ENCODE results near the gene CLK4.
"Not testable (repeated sequence)": the region's sequence is repeated elsewhere in the genome, so short reads cannot be mapped to it uniquely, and the experiment has no call there.

Gene CLK4

DNA sequence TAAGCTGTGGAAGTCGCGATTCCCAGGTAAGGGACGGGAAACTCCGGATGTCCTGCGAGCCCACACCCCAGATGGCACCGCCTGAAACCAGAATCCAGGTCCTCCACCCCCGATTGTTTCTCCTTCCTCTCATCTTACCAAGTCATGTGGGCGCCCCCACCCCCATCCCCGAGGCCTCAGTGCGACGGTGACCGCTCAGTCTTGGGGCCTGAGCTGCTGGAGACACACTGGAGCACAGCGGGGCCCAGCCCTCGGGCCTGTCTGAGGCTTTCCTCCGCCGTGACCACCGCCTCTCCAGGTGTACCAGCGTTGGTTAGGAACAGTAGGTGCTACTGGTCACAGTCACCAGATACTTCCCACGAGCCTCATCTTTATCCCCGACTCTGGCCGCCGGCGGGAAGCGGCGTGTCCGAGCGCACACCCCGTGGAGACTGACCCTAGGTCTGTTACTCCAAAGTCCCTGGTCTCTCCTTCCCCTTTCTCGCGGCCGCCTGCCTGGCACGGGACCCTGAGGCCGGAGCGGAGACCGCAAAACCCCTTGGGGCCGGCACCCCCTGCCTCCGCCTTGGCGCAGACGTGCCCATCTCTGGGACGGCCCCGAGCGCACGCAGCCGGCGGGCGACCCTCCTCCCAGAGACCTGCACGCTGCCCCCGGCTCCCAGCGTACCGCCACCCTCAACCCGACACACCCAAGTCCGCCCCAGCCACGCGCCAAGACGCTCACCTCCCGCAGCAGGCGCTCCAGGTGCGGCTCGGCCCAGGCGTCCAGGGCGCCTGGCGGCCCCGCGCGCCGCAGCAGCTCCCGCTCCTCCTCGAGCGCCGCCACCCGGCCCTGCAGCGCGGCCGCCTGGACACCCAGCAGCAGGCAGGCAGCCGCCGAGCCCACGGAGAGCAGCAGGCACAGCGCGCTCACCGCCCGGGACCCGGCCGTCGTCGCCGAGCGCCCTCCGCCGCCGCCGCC, 37.4 kb downstream of the CLK4 start:
- no peaks in the 10 kb centered on the region for H3K9me3 ChIP-seq
- DNase-seq (ENCODE audit: low spot score in 2 of 2) = peak in 1 of 2 experiments; percentile 51
- in situ Hi-C loops (cut with MboI; ENCODE audit: low sequenced_read_pairs) = loop anchor here (5.0 kb wide), 1 partner anchor 307 kb away; no protein-coding TSS in a partner anchor

DNA sequence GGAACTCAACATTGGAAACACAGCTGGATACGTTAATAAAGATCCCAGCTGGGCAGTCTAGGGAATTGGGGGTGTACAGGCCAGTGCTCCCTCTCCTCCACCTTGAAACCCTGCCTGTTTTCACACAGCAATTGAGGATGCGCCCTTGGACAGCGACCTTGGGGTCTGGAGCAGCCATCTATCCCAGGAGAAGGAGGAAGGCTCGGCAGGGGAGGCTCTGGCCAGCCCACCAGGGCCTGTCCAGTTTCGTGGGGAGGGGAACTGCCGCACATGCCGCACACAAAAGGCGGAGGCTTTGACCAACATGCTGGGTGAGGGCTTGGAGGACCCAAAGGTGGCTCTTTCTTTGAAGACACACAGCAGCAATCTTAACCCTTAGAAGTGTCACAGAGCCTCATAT, 38.1 kb downstream of the CLK4 start:
- no peaks in the 10 kb centered on the region for H3K4me1 ChIP-seq
- no peaks in the 10 kb centered on the region for H3K9me3 ChIP-seq
- in situ Hi-C loops (cut with MboI; ENCODE audit: low sequenced_read_pairs) = no loop called here
- H3K27me3 ChIP-seq (ENCODE audit: low read depth) = 0 out of 2 replicates have a peak, but pooled peaks cover 2% of the 10 kb centered on the region
- DNase-seq (ENCODE audit: low spot score in 2 of 2) = no peak
- H3K36me3 ChIP-seq (replicated peaks) = no peaks in the 10 kb centered on the region
- H3K4me3 ChIP-seq = no peak overlapping the region

More for the DNA sequence above, 37.4 kb downstream of the CLK4 start:
- Histone ChIP-seq H3K36me3 (replicated peaks) (no peaks in the 10 kb centered on the region), H3K4me1 (no peaks in the 10 kb centered on the region), H3K4me3 (peak overlapping the region; percentile 14), H3K27me3 (ENCODE audit: low read depth) (0 out of 2 replicates have a peak, but pooled peaks cover 2% of the 10 kb centered on the region)

DNA sequence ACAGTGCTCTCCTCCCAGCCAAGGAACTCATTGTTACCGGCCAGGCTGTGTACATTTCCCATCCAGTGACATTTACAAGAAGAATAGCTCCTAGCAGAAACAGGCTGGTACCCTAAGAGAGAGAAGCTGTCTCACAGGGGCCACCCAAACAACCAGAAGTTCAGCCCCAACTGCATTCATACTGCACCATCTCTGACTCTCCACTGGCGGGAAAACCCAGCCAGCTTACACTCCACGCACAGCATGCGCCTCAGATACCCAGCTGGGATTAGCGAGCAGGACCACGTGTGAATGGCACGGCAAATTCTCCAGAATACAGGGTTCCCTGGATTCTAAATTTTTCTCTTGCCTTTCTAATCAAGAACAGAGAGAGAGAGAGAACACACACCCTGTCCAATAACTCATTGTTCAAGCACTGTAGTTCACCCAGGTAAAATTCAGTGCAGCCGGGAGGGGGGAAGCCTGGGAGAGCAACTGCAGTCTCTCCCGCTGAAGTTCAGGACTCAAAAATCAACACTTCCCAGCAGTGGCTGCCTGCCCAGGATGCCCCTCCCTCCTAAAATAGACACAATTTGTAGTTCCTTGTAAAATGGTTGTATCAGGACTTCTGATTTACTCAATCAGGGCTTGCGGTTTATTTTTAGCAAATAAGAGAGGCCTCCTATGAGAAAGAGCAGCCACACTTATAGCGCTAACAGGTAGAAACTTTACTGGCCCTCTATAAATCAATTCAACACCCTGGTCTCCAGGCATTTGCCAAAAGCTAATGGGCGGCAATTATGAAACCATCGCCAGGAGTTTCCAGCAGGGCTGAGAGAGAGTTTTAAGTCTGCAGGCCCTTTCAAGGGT, 38.9 kb downstream of the CLK4 start:
- H3K9me3 ChIP-seq = no peaks in the 10 kb centered on the region
- H3K36me3 ChIP-seq (replicated peaks) = no peaks in the 10 kb centered on the region
- in situ Hi-C loops (cut with MboI; ENCODE audit: low sequenced_read_pairs) = no loop called here
- DNase-seq (ENCODE audit: low spot score in 2 of 2) = no peak
- H3K27me3 ChIP-seq (ENCODE audit: low read depth) = 0 out of 2 replicates have a peak, but pooled peaks cover 2% of the 10 kb centered on the region
- H3K4me1 ChIP-seq = no peaks in the 10 kb centered on the region
- no peak overlapping the region for H3K4me3 ChIP-seq

DNA sequence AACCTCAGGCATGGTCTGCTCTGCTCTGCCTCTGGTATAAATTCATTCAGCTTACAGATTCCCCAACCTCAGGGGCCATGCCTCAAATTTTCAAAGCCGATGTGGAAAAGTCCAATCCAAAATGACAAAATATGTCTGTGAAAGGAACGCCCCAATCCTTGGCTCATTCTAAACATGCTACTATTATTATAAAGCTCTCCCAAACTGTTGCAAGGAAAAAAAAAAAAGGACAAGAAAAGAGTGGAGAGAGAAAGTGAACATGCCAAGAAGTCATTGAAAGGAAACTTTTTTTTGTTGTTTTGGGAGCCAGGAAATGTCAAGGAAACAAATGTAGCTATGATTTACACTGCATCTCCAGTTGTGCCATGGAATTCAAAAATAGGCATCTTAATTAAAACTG, 40.5 kb downstream of the CLK4 start:
- DNase-seq (ENCODE audit: low spot score in 2 of 2) = no peak
- Histone ChIP-seq H3K4me1 (no peaks in the 10 kb centered on the region), H3K36me3 (replicated peaks) (no peaks in the 10 kb centered on the region), H3K4me3 (no peak overlapping the region), H3K9me3 (no peaks in the 10 kb centered on the region), H3K27me3 (ENCODE audit: low read depth) (0 out of 2 replicates have a peak, but pooled peaks cover 2% of the 10 kb centered on the region)
- in situ Hi-C loops (cut with MboI; ENCODE audit: low sequenced_read_pairs) = no loop called here

DNA sequence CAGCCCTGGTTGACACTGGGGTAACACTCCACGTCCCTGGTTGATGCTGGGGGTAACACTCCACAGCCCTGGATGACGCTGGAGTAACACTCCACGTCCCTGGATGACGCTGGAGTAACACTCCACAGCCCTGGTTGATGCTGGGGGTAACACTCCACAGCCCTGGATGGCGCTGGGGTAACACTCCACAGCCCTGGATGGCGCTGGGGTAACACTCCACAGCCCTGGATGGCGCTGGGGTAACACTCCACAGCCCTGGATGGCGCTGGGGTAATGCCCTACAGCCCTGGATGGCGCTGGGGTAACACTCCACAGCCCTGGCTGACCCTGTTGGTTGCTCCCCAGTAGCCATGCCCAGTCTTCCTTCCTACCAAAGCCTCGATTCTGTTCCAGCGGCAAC, 41.4 kb downstream of the CLK4 start:
- H3K27me3 ChIP-seq (ENCODE audit: low read depth); H3K9me3 ChIP-seq; H3K4me1 ChIP-seq; H3K4me3 ChIP-seq; H3K36me3 ChIP-seq (replicated peaks); in situ Hi-C loops (cut with MboI; ENCODE audit: low sequenced_read_pairs): not testable (repeated sequence)
- peak in 1 of 2 experiments; percentile 48 for DNase-seq (ENCODE audit: low spot score in 2 of 2)

DNA sequence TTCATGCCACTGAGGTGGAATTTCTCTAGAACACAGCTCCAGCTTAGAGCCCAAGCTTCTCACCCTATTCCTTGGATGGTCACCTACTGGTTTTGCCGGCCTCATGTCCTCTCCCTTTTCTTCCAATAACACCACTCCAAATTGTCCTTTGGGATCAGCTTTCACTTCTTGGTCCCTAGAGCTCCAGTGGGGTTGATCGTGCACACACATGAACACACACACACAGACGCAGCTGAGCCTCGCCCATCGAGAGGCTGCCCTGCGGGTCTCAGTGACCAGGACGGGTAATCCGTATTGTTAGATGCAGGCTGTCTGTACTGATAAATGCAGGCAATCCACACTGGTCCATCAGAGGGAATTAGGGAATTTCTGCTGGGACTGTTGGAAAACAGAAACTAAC, 43.6 kb downstream of the CLK4 start:
- DNase-seq (ENCODE audit: low spot score in 2 of 2) = no peak
- in situ Hi-C loops (cut with MboI; ENCODE audit: low sequenced_read_pairs) = no loop called here
- H3K4me1 ChIP-seq = no peaks in the 10 kb centered on the region
- H3K4me3 ChIP-seq = no peak overlapping the region
- no peaks in the 10 kb centered on the region for H3K36me3 ChIP-seq (replicated peaks)
- no peaks in the 10 kb centered on the region for H3K9me3 ChIP-seq
- no peaks in the 10 kb centered on the region for H3K27me3 ChIP-seq (ENCODE audit: low read depth)

DNA sequence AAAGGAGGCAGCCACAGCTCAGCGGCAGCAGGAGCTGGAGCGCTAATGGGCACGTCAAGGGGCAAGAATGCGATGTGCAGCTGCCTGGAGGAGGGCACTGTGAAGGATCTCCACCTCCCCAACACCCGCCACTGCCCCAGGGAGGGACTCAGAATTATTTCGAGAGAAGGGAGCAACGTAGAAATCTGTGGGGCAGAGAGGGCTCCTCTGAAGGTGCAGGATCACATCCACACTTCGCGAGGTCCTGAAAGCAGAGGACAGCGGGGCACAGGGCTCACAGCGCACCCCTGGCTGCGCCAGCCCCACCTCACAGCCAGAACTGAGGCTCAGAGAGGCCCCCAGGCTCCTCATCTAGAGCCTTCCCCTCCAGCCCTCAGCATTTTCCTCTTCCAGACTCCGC, 44.6 kb downstream of the CLK4 start:
- in situ Hi-C loops (cut with MboI; ENCODE audit: low sequenced_read_pairs) = no loop called here
- H3K9me3 ChIP-seq = no peaks in the 10 kb centered on the region

DNA sequence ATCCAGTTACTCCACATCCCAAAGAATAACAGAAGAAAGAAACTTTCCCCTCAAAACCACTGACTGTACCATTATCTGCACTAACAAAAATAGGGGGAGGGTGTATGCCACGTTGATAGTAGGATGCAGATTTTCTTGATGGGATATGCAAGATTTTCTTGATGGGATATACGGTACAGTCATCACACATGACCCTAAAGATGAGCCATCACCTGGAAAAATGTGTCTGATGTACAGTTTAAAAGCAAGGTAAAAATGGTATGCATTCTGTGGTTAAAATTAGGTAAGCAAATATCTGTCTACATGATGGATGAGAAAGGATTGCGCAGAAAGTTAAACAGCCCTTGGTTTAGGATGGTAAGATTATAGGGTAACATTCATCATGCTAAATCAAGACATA, 45.2 kb downstream of the CLK4 start:
- no peak for DNase-seq (ENCODE audit: low spot score in 2 of 2)
- in situ Hi-C loops (cut with MboI; ENCODE audit: low sequenced_read_pairs) = no loop called here
- H3K36me3 ChIP-seq (replicated peaks) = no peaks in the 10 kb centered on the region
- H3K9me3 ChIP-seq = no peaks in the 10 kb centered on the region
- H3K4me1 ChIP-seq = no peaks in the 10 kb centered on the region
- no peak overlapping the region for H3K4me3 ChIP-seq
- no peaks in the 10 kb centered on the region for H3K27me3 ChIP-seq (ENCODE audit: low read depth)

More for the DNA sequence above, 44.6 kb downstream of the CLK4 start:
- H3K4me3 ChIP-seq = no peak overlapping the region
- H3K4me1 ChIP-seq = no peaks in the 10 kb centered on the region
- H3K36me3 ChIP-seq (replicated peaks) = no peaks in the 10 kb centered on the region
- no peak for DNase-seq (ENCODE audit: low spot score in 2 of 2)
- no peaks in the 10 kb centered on the region for H3K27me3 ChIP-seq (ENCODE audit: low read depth)

DNA sequence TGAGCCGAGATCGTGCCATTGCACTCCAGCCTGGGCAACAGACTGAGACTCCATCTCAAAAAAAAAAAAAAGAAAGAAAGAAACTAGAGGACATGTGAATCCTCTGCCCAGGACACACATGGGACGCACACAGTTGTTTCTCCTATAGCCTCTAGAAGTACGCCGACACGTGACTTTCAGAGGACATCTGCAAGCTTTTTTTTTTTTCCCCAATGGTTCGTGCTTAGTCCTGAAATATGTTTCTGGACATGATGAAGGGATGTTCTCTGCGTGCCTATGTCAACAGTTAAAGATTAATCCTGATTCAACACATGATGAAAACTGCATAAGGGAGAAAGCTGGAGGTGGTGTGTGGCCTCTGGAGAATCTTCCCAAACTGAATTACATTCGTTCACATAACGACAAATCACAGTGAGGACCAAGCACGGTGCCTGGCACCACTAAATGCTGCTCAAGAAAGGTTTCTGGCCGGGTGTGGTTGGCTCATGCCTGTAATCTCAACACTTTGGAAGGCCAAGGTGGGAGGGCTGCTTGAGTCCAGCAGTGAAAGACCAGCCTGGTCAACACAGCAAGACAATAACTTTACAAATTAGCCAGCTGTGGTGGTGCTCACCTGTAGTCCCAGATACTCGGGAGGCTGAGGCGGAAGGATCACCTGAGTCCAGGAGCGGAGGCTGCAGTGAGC, 46.4 kb downstream of the CLK4 start:
- no peak for DNase-seq (ENCODE audit: low spot score in 2 of 2)
- H3K27me3 ChIP-seq (ENCODE audit: low read depth) = no peaks in the 10 kb centered on the region
- H3K36me3 ChIP-seq (replicated peaks) = no peaks in the 10 kb centered on the region
- H3K4me1 ChIP-seq = no peaks in the 10 kb centered on the region
- in situ Hi-C loops (cut with MboI; ENCODE audit: low sequenced_read_pairs) = no loop called here
- H3K9me3 ChIP-seq = no peaks in the 10 kb centered on the region
- H3K4me3 ChIP-seq = no peak overlapping the region

DNA sequence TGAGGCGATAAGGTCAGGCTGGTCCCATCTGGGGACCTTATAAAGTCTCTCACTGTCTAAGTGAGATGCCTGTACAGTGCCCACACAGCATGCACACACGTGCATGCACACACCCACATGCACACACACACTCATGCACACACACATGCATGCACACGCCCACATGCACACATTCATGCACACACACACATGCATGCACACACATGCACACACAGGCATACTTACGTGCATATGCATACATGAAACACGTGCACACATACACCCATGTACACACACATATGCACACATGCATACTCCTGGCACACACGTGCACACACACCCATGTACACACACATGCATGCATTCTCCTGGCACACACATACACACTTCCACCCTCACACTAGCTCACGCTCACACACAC, 48.9 kb downstream of the CLK4 start:
- Histone ChIP-seq H3K4me3 (no peak overlapping the region), H3K36me3 (replicated peaks) (no peaks in the 10 kb centered on the region), H3K4me1 (no peaks in the 10 kb centered on the region), H3K9me3 (no peaks in the 10 kb centered on the region), H3K27me3 (ENCODE audit: low read depth) (no peaks in the 10 kb centered on the region)
- no peak for DNase-seq (ENCODE audit: low spot score in 2 of 2)
- in situ Hi-C loops (cut with MboI; ENCODE audit: low sequenced_read_pairs) = no loop called here

DNA sequence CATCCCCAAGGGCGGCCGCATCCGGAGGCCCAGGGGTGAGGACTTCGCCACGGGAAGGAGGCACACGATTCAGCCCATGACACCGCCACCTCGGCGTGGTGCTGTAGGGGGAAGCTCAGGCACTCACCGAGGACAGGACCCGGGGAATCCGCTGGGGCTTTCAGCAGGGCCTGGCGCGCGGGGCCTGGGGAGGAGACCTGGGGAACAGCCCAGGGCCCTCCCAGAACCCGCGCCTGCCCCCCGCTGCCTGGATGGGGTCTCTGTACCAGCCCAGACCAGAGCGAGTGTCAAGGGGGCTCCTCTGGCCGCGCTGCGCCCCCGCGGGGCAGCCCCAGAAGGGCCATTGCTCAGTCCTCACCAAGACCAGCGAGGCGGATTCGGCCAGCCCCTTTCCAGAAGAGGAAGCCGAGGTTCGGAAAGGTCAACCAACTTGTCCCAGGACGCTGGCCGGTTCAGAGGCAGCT, 49.4 kb downstream of the CLK4 start:
- H3K9me3 ChIP-seq = no peaks in the 10 kb centered on the region
- no peaks in the 10 kb centered on the region for H3K27me3 ChIP-seq (ENCODE audit: low read depth)
- H3K4me1 ChIP-seq = no peaks in the 10 kb centered on the region
- H3K4me3 ChIP-seq = no peak overlapping the region
- in situ Hi-C loops (cut with MboI; ENCODE audit: low sequenced_read_pairs) = no loop called here
- no peak for DNase-seq (ENCODE audit: low spot score in 2 of 2)
- H3K36me3 ChIP-seq (replicated peaks) = no peaks in the 10 kb centered on the region

DNA sequence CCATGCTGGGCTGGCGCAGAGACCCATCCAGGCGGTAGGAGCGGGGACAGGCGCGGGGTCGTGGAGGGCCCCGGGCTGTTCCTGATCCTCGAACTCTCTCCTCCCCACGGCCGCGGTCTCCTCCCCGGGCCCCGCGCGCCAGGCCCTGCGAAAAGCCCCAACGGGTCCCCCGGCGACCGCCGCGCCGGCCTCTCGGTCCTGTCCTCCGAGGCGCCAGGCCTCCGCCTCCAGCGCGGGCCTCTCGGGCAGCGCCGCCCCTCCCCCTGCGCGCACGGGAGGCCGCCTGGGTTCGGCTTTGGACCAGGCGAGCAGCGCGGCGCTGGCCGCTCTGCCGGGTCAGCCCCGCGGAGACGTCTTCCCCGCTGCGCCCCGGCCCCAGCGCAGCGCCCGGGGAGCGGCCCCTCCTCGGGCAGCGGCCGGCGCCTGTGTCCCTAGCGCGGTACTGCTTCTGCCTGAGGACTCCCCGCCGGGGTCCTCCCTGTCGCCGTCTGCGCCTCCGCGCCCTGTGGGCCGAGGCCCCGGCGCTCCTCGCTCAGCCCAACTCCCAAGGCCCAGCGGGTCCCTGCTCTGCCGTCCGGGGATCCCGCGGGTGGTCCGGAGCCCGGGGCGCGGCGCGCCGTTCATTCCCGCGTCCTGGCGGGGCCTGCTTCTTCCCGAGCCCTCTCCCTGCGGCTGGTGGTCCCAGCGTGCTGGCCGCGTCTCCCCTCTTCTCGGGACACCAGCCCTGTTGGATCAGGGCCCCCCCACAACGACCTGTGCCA, 50.1 kb downstream of the CLK4 start:
- no peak overlapping the region for H3K4me3 ChIP-seq
- no peaks in the 10 kb centered on the region for H3K36me3 ChIP-seq (replicated peaks)
- no peak for DNase-seq (ENCODE audit: low spot score in 2 of 2)
- in situ Hi-C loops (cut with MboI; ENCODE audit: low sequenced_read_pairs) = no loop called here
- no peaks in the 10 kb centered on the region for H3K9me3 ChIP-seq
- H3K27me3 ChIP-seq (ENCODE audit: low read depth) = no peaks in the 10 kb centered on the region
- H3K4me1 ChIP-seq = no peaks in the 10 kb centered on the region

DNA sequence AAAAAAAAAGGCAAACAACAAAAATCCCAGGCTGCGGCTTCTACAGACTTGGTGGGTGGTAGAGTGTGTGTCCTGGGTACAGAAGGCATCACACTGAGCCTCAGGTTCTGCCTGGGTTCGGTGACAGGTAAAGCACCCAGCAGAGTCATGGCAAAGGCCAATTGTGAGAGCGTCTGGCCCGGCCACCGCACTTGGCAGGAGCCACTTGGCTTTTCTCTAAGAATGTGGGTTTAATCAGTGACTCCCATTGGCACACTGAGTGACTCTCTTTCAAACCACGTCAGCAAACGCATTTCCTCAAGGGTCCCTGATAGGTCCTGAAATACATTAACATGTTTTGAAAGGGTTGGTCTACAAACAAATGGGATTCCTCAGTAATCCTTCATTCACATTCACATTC, 53.6 kb downstream of the CLK4 start:
- Histone ChIP-seq H3K36me3 (replicated peaks) (no peaks in the 10 kb centered on the region), H3K27me3 (ENCODE audit: low read depth) (no peaks in the 10 kb centered on the region), H3K4me3 (no peak overlapping the region), H3K4me1 (no peaks in the 10 kb centered on the region), H3K9me3 (no peaks in the 10 kb centered on the region)
- in situ Hi-C loops (cut with MboI; ENCODE audit: low sequenced_read_pairs) = no loop called here
- DNase-seq (ENCODE audit: low spot score in 2 of 2) = no peak

Measured in HAP-1 (cell line).